GM23338 (cell line): Measurements from ENCODE around the gene PDGFRB.

Source experiments
- CREB1 ChIP-seq: fragments of 250-450 bp; sonication (Bioruptor Pico); IDR thresholded peaks from 2 replicates; pipeline ENCODE4 v1.5.0; 2020; ENCODE audit warnings: low read depth, mild to moderate bottlenecking, moderate library complexity
- EZH2 ChIP-seq: fragments of 200-600 bp; sonication (generic); IDR thresholded peaks from one replicate; pipeline ENCODE4 v1.8.0; 2017; ENCODE audit warnings: antibody characterized with exemption, mild to moderate bottlenecking, low read depth; ENCODE audit not compliant: unreplicated experiment
- EZH2phosphoT487 ChIP-seq: fragments of 200-600 bp; sonication (generic); IDR thresholded peaks from one replicate; pipeline ENCODE4 v1.8.1; 2018; ENCODE audit warnings: antibody characterized with exemption; ENCODE audit not compliant: unreplicated experiment
- JUNB ChIP-seq: IDR thresholded peaks from one replicate; pipeline ENCODE4 v1.6.1; 2016; ENCODE audit warnings: antibody characterized with exemption; ENCODE audit not compliant: unreplicated experiment
- POLR2AphosphoS5 ChIP-seq: IDR thresholded peaks from 2 replicates; pipeline ENCODE4 v1.6.1; 2016; ENCODE audit warnings: antibody characterized with exemption, low read depth
- ZNF114 ChIP-seq: fragments of 250-450 bp; sonication (Bioruptor Pico); IDR thresholded peaks from 2 replicates; pipeline ENCODE4 v1.5.0; 2020; ENCODE audit warnings: mild to moderate bottlenecking, moderate library complexity
- TF ChIP-seq, protein P1 (sequence below), 2 experiments: fragments of 200-600 bp in 1 of 2; sonication (generic) in 1 of 2; conservative IDR thresholded peaks; 2 replicates each; pipeline versions ENCODE4 v1.5.1 to v1.6.1; 2016 to 2017; ENCODE audit warnings: antibody characterized with exemption in 2 of 2, low read depth in 2 of 2, mild to moderate bottlenecking in 2 of 2, moderate library complexity in 1 of 2
- TF ChIP-seq, protein P2 (sequence below): IDR thresholded peaks from 2 replicates; pipeline ENCODE4 v1.6.1; 2016; ENCODE audit warnings: antibody characterized with exemption

- TF ChIP-seq, protein P1, sequence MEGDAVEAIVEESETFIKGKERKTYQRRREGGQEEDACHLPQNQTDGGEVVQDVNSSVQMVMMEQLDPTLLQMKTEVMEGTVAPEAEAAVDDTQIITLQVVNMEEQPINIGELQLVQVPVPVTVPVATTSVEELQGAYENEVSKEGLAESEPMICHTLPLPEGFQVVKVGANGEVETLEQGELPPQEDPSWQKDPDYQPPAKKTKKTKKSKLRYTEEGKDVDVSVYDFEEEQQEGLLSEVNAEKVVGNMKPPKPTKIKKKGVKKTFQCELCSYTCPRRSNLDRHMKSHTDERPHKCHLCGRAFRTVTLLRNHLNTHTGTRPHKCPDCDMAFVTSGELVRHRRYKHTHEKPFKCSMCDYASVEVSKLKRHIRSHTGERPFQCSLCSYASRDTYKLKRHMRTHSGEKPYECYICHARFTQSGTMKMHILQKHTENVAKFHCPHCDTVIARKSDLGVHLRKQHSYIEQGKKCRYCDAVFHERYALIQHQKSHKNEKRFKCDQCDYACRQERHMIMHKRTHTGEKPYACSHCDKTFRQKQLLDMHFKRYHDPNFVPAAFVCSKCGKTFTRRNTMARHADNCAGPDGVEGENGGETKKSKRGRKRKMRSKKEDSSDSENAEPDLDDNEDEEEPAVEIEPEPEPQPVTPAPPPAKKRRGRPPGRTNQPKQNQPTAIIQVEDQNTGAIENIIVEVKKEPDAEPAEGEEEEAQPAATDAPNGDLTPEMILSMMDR (conservative IDR thresholded peaks at IDR 0.05; ENCODE audit: low read depth in 2 of 2): no peak; a peak in 1 of 4 replicates
- TF ChIP-seq CREB1 (CRISPR knock-in tag) (no peak), EZH2 (no peak), POLR2AphosphoS5 (no peak), ZNF114 (no peak), JUNB (no peak), EZH2phosphoT487 (no peak)
- TF ChIP-seq, protein P2, sequence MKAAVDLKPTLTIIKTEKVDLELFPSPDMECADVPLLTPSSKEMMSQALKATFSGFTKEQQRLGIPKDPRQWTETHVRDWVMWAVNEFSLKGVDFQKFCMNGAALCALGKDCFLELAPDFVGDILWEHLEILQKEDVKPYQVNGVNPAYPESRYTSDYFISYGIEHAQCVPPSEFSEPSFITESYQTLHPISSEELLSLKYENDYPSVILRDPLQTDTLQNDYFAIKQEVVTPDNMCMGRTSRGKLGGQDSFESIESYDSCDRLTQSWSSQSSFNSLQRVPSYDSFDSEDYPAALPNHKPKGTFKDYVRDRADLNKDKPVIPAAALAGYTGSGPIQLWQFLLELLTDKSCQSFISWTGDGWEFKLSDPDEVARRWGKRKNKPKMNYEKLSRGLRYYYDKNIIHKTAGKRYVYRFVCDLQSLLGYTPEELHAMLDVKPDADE: no peak
These were observed 79.8 kb downstream of the PDGFRB start for GRCh38 chr5:150075806-150076205.
